ENCODE results near the gene ACIN1. TPM values are rescaled to one million over a fixed set of nuclear protein-coding genes. Genes with fewer than 3 reads are reported as not detected.

Gene ACIN1
- total and polyA plus RNA-seq, 10 of the 15 experiments (the other 5 are each of a cell fraction or from before 2014, with no cell fraction given) = 4.3 to 148 (median 93.4) TPM

- Histone ChIP-seq H3K9ac (ENCODE audit: control insufficient read depth, insufficient read depth, low read length) (no peak overlapping the region), H3K4me3 (no peak overlapping the region), H3K27ac (ENCODE audit: control insufficient read depth, insufficient read depth) (no peak overlapping the region), H3K9me3 (replicated peaks; ENCODE audit: control insufficient read depth, insufficient read depth, low read length) (no peaks in the 10 kb centered on the region), H3K27me3 (replicated peaks in 1 of 2; ENCODE audit: control insufficient read depth in 2 of 2, insufficient read depth in 2 of 2, low read length in 1 of 2) (peaks cover 0 to 7% of the 10 kb centered on the region in 2 experiments; a peak in 3 of 4 replicates), H3K4me1 (ENCODE audit: control insufficient read depth, insufficient read depth, low read length) (no peaks in the 10 kb centered on the region), H4K20me1 (ENCODE audit: control insufficient read depth, insufficient read depth) (no peaks in the 10 kb centered on the region), H2AFZ (ENCODE audit: control insufficient read depth, low read depth, low read length) (no peak overlapping the region), H3K79me2 (ENCODE audit: control insufficient read depth, insufficient read depth, low read length) (no peaks in the 10 kb centered on the region), H3K36me3 (ENCODE audit: control insufficient read depth in 2 of 2, insufficient read depth in 2 of 2, low read length in 1 of 2) (no peaks in the 10 kb centered on the region), H3K4me2 (ENCODE audit: control insufficient read depth, insufficient read depth) (no peak overlapping the region)
- FAIRE-seq = no peak
- in situ Hi-C loops (cut with MboI) = no loop called here
- ATAC-seq = no peak
- POLR2A ChIA-PET = no interaction called here
- no TSS peak for BruUV-seq (replicated peaks)
- CTCF ChIA-PET = interaction anchor here (0.9 kb wide), 1 partner anchor 38 kb away, joined by 3 read pairs; no protein-coding TSS in a partner anchor
- RAD21 ChIA-PET (ENCODE audit: unreplicated experiment) = interaction anchor here (2.0 kb wide), 1 partner anchor 45 kb away, joined by 5 read pairs; no protein-coding TSS in a partner anchor
- DNase-seq (ENCODE audit: low read depth, low spot score) = no peak
- intact Hi-C loops (cut with micrococcal nuclease; ENCODE audit: unreplicated experiment) = no loop called here
- TF ChIP-seq ZNF622 (IDR thresholded peaks at IDR 0.05) = no peak
- TF ChIP-seq RB1 (IDR thresholded peaks at IDR 0.05; ENCODE audit: borderline replicate concordance) = no peak
- no peak for TF ChIP-seq MEF2B (IDR thresholded peaks at IDR 0.05; ENCODE audit: partially characterized antibody, poor library complexity, severe bottlenecking)
- no peak for TF ChIP-seq ZSCAN29 (IDR thresholded peaks at IDR 0.05)
- TF ChIP-seq SMAD5 (IDR thresholded peaks at IDR 0.05; ENCODE audit: low read depth) = no peak
- TF ChIP-seq SMARCA5 (IDR thresholded peaks at IDR 0.05) = no peak
- 51% methylated on average over 5 of the region's 5 CpGs for WGBS (ENCODE audit: insufficient coverage, insufficient replicate concordance, low lambda C conversion rate, missing lambda C conversion rate)
- SMC1A ChIA-PET (ENCODE audit: uncharacterized antibody, unreplicated experiment) = no interaction called here
Observed at GRCh38 chr14:23114120-23114458, 19.2 kb upstream of the ACIN1 start.

- ChIA-PET CTCF (interaction anchor here (0.8 to 5.4 kb wide), 4 partner anchors 37 to 1816 kb away, joined by 3 to 30 read pairs (median 3); no protein-coding TSS in a partner anchor), POLR2A (no interaction called here), RAD21 (ENCODE audit: unreplicated experiment) (interaction anchor here (2.0 kb wide), 1 partner anchor 45 kb away, joined by 5 read pairs; no protein-coding TSS in a partner anchor), SMC1A (ENCODE audit: uncharacterized antibody, unreplicated experiment) (no interaction called here)
- in situ Hi-C loops (cut with MboI) (no loop called here), intact Hi-C loops (cut with micrococcal nuclease; ENCODE audit: unreplicated experiment) (no loop called here)
- H3K4me2 ChIP-seq (ENCODE audit: control insufficient read depth, insufficient read depth) = no peak overlapping the region
- ATAC-seq (no peak), DNase-seq (ENCODE audit: low read depth, low spot score) (no peak), FAIRE-seq (no peak)
- H3K4me3 ChIP-seq = no peak overlapping the region
- no peak overlapping the region for H3K27ac ChIP-seq (ENCODE audit: control insufficient read depth, insufficient read depth)
- no peaks in the 10 kb centered on the region for H3K9me3 ChIP-seq (replicated peaks; ENCODE audit: control insufficient read depth, insufficient read depth, low read length)
- H3K4me1 ChIP-seq (ENCODE audit: control insufficient read depth, insufficient read depth, low read length) = no peaks in the 10 kb centered on the region
- no peaks in the 10 kb centered on the region for H3K36me3 ChIP-seq (ENCODE audit: control insufficient read depth in 2 of 2, insufficient read depth in 2 of 2, low read length in 1 of 2)
- H4K20me1 ChIP-seq (ENCODE audit: control insufficient read depth, insufficient read depth) = no peaks in the 10 kb centered on the region
- H2AFZ ChIP-seq (ENCODE audit: control insufficient read depth, low read depth, low read length) = no peak overlapping the region
- no TSS peak for BruUV-seq (replicated peaks)
- 26% methylated on average over 8 of the region's 10 CpGs for WGBS (ENCODE audit: insufficient coverage, insufficient replicate concordance, low lambda C conversion rate, missing lambda C conversion rate)
- no peaks in the 10 kb centered on the region for H3K79me2 ChIP-seq (ENCODE audit: control insufficient read depth, insufficient read depth, low read length)
- peaks cover 0 to 7% of the 10 kb centered on the region in 2 experiments; a peak in 3 of 4 replicates for H3K27me3 ChIP-seq (replicated peaks in 1 of 2; ENCODE audit: control insufficient read depth in 2 of 2, insufficient read depth in 2 of 2, low read length in 1 of 2)
- no peak overlapping the region for H3K9ac ChIP-seq (ENCODE audit: control insufficient read depth, insufficient read depth, low read length)
- TF ChIP-seq EED (IDR thresholded peaks at IDR 0.05; ENCODE audit: low read depth) (no peak), EP300 (IDR thresholded peaks at IDR 0.05; ENCODE audit: borderline replicate concordance in 1 of 2, control insufficient read depth in 1 of 2, low read depth in 2 of 2, low read length in 2 of 2) (no peak), BMI1 (IDR thresholded peaks at IDR 0.05; ENCODE audit: borderline replicate concordance) (no peak), HSF1 (IDR thresholded peaks at IDR 0.05; ENCODE audit: low read depth, low read length) (no peak), NR2C2 (IDR thresholded peaks at IDR 0.05; ENCODE audit: borderline replicate concordance, control insufficient read depth, insufficient read length, low read depth) (no peak), ZNF217 (IDR thresholded peaks at IDR 0.05) (no peak), SKIL (IDR thresholded peaks at IDR 0.05; ENCODE audit: low read depth, poor library complexity, severe bottlenecking) (no peak), CHD1 (IDR thresholded peaks at IDR 0.05; ENCODE audit: low read depth, low read length) (no peak), MYB (IDR thresholded peaks at IDR 0.05; ENCODE audit: borderline replicate concordance, low read depth, low read length) (no peak)
Observed at GRCh38 chr14:23113431-23114119, 18.6 kb upstream of the ACIN1 start.

All from GM12878 (cell line).